Neural cell (in vitro differentiated cells): ENCODE results near the gene NRG2. TPM values are rescaled to one million over a fixed set of nuclear protein-coding genes. Genes with fewer than 3 reads are reported as not detected.

Experiments used
- polyA plus RNA-seq: library from polyadenylated mRNA; depleted of rRNA; stranded (reverse); fragments of >200 nt; gene quantifications from 2 replicates; pipeline ENCODE4 v1.2.3, GENCODE V29; 2014
- small RNA-seq, 3 experiments: library from RNA; depleted of rRNA; stranded (forward); fragments of <200 nt; gene quantifications; one replicate each; pipeline ENCODE3, GENCODE V24; 2012

Gene NRG2
- polyA plus RNA-seq, 1 donor from 2014 or later, result 5.4 TPM

Small RNA genes lying within 50 kb of the gene (small RNA-seq; reads per million reads assigned to genes)
- 0 to 1.2 (median 0) reads per million in 3 experiments for gene RF00019

Other genes starting within 250 kb of the NRG2 start
- 33.4 and 38.6 TPM in 2 replicates for gene PSD2, start 247.5 kb downstream of the NRG2 start, polyA plus RNA-seq
- 2.2 and 2.3 TPM in 2 replicates for gene PURA, start 70.8 kb upstream of the NRG2 start, polyA plus RNA-seq
- gene IGIP, start 82.6 kb upstream of the NRG2 start, polyA plus RNA-seq, result 2.9 and 4.4 TPM in 2 replicates
- gene CYSTM1, start 131.9 kb upstream of the NRG2 start, polyA plus RNA-seq, result 6.6 and 12.8 TPM in 2 replicates